Measurements from ENCODE around the gene ROM1.
"Not testable (repeated sequence)": the region's sequence is repeated elsewhere in the genome, so short reads cannot be mapped to it uniquely, and the experiment has no call there.

Gene ROM1, protein sequence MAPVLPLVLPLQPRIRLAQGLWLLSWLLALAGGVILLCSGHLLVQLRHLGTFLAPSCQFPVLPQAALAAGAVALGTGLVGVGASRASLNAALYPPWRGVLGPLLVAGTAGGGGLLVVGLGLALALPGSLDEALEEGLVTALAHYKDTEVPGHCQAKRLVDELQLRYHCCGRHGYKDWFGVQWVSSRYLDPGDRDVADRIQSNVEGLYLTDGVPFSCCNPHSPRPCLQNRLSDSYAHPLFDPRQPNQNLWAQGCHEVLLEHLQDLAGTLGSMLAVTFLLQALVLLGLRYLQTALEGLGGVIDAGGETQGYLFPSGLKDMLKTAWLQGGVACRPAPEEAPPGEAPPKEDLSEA

DNA sequence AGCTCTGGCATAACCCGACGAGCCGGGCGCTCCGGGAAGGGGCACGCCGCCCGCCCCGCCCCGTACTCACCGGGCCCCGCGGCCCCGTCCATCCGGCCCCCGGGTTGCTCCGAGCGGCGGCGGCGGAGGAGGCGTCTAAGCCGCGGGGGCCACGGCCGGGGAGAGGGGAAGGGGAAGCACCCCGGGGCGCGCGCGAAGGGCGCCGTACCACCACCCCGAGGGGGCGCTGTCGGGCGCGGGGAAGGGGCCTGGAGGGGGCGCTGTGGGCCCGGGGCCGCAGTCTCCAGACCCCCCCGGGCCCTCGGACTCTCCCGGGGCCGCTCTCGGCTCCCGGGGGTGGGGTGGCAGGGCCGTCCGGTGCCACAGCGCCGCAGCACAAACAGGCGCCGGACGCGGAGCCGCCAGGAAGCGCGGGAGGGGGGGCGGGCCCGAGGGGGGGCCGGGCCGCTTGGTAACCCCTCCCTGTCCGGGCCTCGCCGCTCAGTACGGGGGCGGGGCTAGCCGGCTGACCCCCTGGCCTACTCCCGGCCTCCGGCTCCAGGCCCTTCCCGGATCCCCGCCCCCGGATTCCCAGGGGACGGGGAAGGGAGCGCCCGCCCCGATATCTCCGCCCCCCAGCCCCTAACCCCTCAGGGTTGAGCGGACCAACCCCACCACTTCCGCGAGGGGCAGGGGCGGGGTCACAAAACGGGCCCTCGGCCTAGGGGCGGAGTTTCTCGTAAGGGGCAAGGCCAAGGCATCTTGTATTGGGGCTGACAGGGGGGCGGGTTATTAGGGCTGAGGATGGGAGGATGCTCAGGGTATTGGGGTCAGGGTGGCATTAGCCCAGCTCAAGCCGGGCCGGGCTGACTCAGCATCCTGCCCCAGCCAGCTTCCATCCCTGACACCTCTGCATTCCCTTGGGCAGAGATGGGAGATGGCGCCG lies at the start of gene ROM1, which contains the start of gene EML3:
Gene ROM1 (plus strand): TSS at position 892 of the 925 bp plus-strand sequence. CDS start 25 bp downstream, at position 917.
Gene EML3 (minus strand): TSS at position 410 of the 925 bp plus-strand sequence. CDS start 318 bp downstream, at position 92.
- peak; percentile 53 for DNase-seq

DNA sequence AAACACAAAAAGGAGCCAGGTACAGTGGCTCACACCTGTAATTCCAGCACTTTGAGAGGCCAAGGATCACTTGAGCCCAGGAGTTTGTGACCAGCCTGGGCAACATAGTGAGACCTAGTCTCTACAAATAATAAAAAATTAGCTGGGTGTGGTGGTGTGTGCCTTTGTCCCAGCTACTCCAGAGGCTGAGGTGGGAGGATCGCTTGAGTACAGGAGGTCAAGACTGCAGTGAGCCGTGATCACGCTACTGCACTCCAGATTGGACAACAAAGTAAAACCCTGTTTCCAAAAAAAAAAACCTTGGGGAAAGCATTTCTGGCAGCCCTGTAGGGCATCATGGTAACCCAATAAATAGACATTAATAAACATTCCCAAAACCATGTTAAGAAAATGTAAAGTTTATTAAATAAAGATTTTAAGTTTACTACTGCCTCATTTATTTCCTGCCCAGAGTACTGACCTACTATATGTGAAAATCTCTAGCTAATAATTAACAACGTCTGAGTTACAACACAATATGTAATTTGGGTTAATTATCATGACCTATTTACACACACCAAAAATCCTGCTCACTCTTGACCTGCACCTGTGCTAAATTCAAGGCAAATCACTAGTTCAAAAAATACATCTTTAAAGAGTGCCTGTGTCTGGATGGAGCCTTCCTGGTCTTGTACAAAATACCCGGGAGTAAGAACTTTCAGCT lies 47.8 kb upstream of the ROM1 start:
- no peak for DNase-seq

DNA sequence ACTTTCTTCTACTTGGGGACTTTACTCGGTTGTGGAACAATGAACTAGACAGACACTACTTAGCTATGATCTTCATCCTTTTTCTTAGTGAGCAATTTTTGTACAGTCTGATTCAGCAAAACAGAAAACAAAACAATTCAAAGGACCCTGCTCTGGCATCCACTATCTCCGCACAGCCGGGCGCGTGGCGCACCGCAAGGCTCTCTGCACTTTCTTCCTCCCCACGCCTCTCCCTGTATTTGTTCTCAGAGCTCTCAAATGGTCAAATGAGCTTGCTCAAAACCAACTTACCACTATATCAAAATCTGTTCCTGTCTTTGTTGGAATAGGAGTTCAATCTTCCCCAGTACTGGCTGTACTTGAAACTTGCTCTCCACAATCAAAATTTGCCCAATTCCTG lies 46.8 kb upstream of the ROM1 start:
- no peak for DNase-seq

DNA sequence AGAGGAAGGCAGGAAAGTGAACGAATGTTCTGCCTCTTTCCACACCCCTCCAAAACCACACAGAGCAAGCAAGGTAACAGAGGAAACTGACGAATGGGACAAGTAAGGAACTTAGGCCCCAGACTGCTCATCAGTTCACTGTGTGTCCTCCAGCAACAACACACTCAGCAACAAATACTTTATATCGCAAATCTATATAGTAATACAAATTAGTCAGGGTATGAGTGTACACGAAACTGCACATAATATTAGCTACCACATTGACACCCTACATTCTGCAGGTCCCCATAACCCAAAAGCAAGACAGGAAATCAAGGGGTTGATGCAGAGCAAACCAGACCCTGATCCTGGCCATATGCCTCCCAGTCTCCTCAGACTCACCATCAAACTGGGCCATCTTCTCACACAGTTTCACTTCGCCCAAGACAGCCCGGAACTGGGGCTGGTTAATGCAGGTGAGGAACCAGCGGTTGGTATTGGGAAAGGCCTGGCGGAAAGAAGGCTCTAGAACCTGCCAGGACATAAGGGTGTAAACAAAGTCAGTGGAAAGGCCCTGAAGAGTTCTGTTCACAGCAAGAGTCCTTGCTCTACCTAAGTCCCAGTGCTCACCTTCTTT lies 45.9 kb upstream of the ROM1 start:
- DNase-seq = no peak

DNA sequence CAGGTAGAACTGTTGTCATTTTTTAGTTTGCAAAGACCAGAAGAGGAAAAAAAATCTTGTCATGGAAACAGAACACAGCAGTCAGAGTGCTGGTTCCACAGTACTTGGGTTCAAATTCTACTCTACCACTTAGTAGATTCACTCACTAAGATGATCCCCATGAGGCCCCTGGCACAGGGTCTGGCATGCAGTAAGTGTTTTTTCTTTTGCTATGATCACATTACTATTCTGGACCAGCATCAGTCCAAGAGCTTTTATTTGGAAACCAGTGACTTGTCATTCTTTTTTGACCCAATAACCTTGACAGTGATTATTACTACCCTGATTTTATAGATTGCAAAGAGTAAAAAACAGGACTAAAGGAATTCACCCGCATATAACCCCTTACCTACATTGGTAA lies 43.4 kb upstream of the ROM1 start:
- no peak for DNase-seq

DNA sequence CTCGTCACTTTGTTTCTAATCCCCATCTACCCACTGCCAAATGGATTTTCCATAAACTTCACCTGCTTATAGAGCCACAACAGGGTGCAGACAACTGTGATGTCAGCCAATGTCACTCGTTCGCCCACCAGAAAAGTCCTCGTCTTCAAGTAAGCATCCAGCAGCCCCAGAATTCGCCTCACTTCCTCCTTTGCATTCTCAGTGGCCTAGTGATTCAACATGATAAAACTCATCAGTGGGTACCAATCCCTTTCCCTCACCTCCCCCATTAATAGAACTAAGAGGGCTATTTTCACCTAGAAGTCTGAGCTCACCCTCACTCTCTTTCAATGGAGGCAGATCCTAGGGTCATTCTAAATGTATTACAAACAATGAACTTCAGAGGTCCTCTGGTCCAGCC lies 42.2 kb upstream of the ROM1 start:
- DNase-seq = not testable (repeated sequence)

DNA sequence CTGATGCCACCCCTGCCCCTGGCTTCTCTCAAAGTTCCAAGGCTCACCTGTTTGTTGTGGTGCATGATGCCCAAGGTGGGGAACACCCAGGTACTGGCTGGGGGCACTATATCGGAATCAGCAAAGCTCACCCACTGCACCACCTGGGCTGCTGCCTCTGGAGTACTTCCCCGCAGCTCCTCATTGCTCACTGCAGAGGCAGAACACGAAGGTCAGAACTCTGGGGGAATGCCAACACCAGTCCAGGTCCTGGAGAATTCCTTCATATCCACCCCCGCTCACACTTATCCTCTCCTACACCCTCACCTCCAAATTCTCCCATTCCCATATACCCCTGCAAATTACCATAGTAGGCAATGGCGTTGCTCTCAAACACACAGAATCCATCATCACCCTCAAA lies 41.6 kb upstream of the ROM1 start:
- DNase-seq = not testable (repeated sequence)

DNA sequence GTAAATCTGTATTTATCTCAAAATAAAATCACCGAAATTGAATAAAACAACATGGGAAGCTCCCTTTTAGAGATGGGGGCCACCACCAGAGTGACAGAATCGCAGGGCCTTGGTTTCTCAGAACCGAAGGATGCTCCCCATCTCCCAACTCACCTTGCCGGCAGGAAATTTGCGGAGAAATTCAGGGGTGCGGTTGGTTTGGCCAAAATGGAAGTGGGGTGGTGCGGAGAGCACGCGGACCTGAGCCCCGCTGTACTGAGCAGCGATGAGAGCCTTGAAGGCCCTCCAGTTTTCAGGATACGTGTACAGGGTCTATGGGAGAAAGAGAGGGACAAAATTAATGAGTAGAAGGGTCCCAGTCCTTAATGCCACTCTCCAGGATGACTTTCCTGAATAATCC lies 40.6 kb upstream of the ROM1 start:
- DNase-seq = no peak

DNA sequence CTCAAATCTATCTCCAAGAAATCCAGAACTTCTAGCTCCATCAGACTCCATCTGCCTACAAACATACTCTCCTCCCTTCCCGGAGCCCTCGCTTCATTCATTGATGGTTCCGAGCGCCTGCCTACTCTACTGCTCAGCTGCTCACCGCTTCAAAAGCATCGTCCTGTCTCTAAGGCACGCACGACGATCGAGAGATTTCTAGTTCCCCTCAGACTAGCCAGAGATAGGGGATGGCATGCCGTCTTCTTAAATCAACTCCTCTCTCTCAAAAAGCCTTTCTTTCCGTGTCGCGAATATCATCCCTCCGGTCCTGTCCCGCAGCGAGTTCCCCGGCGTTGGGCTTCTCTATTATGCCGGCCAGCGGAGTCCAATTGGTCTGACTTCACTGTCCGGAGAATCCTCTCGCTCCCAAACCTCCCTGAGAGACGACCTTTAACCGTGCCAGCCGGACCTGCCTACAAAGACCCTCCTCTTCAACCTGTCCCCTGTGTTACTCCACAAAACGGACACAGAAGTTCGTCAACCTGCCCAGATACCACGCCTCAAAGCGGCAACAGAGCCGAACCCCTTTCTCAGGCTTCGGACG lies 40.0 kb upstream of the ROM1 start:
- DNase-seq = no peak

DNA sequence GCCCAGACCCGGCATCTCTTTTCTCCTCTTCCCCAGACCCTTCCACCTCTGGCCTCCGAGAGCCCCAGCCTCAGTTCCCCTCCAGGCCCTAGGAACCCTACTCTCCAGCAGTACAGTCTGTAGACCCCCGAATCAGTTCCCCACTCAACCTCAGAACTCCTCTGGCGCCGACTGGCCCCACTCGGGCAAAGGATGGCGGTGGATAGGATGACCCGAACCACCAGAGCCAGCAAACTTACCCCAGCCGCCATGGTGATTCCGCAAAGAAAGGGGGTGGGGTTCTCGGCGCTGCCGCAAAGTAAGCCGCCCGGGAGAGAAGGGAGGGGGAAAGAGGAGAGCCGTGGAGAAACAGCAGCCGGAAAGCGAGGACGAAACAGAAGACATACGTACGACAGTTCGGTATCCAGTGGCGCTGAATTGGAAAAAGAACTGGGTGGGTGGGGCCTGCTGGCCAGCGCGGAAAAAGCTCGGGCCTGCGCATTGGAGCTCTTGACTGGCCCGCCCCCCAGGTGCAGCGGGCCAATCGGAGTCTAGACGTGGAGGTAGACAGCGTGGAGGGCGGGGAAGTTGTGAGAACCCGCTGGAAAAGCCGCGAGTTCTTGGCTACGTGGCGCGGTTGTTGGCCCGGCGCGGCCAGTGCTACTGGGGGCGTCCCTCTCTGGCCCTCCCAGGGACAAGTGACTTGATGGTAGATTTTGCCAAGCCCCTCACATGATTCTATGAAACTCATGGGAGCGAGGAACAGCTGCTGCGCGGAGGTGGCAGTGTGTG lies 39.3 kb upstream of the ROM1 start, which contains the start of gene EEF1G:
Gene EEF1G (minus strand): TSS at position 300 of the 771 bp plus-strand sequence. CDS start 49 bp downstream, at position 251.
- peak; percentile 99 for DNase-seq

DNA sequence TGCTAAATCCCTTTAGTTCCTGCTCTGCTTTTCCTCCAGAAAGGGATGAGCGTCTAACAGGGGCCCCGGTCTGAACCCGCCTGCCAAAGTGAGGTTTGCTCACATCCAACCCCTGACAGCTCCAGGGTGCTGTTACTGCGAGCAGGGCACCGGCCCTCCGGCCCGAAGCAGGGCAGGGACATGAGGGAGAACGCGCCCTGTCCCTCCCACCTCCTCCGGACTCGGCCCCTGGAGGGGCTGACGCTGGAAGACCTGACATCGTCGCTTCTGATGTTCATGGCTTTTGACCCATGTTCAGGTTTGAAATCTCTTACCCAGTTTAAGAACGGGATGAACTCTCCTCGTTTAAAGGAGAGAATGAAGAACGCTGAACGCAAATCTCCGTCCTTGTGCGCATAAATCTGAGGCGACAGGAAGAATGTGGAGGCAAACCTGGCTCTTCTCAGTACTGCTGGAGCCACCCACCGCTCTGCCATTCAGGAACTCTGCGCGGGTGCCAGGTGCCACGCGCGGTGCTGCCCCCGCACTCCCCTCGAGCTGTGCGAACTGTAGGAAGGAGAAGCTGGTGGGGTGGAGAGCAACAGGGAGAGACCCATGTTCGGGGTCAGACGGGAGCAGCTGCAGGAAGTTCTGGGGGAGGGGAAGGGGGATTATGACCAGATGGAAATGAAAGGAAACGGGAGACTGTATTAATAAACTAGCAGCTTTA lies 38.5 kb upstream of the ROM1 start:
- DNase-seq = no peak

DNA sequence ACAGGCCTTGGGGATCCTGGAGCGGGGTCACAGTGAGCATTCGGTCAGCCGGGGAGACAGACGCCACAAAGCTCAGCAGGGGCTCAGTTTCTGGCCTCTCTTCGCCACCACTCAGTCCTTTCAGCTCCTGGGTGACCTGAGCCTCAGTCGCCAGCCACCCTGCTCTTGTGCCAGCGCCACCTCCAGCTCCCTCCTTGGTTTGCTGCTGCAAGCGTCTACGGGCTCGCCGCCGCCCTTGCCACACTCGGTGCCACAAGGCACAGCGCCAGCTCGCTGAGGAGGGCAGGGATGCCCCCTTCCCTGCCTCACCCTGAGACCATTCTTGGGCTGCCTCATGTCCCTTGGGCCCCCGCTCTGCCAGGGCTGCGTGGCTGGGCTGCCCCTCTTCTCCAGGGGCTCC lies 37.9 kb upstream of the ROM1 start:
- DNase-seq = no peak

DNA sequence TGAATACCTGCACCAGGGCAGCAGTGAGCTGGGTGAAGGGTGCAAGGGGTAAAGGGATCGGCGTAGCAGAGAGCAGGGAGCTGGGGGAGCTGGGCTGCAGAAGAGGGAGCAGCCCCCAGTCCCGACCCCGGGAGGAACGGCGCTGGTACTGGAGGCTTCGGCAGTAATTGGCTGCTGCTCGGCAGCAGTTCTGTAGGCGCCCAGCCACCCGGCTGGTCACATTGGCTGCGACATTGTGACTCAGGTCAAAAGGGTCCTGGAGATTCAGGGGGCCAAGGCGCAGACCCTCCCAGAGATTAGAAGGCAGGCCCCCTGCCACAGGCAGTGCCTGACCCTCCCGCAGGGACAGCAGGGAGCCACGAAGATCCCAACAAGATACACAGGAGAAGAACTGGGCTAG lies 37.2 kb upstream of the ROM1 start:
- no peak for DNase-seq

DNA sequence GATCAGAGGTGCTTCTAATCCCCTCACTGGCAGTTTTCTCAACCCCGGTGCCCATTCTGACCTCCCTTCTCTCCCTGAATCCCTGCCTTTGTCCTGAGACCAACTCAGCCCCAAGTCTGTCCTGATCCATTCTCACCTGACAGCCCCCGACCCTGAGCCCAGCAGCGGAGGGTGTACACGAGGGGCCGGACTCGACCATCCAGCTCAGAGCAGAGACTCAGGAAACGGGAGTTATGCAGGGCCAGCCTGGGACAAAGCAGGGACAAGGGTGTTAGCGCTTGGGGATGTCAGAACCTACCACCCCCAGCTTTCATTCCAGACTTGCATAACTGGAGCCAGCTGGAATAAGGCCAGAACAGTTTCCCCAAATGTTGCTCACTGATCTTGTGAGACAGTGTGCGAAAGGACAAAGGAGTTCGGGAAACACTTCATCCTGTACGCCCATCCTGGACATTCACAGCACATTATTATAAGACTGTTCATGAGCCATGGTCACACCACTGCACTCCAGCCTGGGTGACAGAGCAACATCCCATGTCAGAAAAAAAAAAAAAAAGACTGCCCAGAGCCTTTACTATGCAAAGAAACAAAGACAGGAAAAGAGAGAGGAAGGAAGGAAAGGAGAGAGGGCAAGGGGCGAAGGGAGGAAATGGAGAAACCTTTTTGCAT lies 35.9 kb upstream of the ROM1 start:
- no peak for DNase-seq

DNA sequence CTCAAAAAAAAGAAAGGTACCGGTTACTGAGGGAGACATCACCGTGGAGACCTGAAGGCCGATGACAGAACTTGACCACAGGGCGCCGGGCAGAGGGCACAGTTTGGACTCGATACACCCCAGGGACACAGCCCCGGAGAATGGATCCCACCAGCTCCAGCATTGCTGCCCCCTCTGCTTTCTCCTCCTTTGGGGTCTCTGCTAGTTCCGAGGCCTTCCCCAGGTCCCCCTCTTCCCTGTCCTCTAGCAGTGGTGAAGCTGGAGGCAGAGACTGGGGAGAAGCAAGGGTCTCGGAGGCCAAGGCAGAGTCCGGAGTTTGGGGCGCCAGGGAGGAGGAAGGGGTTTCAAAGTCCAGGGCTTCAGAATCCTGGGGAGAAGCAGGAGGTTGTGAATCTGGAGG lies 34.5 kb upstream of the ROM1 start:
- no peak for DNase-seq

DNA sequence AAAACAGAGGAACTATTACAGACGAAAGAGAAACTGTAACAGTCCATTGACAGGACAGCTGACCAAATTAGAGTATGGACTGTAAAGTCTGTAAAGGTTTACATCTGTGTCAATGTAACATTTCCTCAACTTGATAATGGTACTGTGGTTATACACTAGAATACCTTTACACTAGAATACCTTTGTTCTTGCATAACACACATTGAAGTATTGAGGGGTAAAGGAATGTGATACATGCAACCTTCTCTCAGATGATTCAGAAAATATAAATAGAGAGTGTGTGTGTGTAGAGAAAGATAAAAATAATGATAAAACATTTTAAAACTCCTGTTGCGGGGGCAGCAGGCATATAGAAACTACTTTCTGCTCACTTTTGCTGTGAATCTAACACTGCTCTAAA lies 33.8 kb upstream of the ROM1 start:
- no peak for DNase-seq

DNA sequence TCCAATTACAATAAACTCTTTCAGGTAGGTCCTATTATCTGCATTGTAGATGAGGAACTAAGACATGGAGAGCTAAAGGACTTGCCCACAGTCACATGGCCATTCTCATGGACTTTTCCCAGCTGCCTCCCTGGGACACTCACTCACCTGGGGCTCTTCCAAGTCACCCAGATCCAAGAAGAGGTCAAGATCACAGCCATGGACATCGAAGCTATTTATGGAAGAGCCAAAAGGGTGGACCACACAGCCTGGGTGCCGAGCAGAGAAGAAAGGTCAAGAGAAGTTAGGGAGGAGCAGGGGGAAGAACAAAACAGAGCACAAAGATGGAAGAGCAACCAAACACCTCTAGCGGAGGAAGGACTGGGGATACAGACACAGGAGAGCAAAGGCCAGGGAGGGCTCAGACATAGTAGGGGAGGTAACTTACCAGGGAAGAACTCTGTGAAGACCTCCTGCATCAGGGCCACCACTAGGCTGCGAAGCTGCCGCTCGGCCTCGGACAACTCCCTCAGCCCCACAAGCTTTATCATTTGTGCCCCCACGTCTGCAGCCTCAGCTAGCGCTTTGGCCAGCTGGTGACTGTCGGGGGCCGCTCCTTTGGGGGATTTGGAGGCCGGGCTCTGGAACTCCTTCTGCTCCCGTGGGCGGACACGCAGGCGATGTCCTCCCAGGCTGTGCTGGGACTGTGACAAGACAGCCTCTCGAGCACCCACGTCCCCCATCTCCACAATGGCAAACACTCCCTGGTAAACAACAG lies 31.9 kb upstream of the ROM1 start:
- no peak for DNase-seq

DNA sequence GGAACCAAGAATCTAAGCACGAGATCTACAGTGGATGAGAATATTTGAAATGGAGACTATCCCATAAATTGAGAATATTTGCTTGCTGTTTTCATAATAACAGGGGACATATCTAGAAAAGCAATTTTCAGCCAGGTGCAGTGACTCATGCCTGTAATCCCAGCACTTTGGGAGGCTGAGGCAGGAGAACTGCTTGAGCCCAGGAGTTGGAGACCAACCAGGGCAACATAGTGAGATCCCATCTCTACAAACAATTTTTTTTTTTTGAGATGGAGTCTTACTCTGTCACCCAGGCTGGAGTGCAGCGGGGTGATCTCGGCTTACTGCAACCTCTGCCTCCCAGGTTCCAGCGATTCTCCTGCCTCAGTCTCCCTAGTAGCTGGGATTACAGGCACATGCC lies 31.3 kb upstream of the ROM1 start:
- not testable (repeated sequence) for DNase-seq

DNA sequence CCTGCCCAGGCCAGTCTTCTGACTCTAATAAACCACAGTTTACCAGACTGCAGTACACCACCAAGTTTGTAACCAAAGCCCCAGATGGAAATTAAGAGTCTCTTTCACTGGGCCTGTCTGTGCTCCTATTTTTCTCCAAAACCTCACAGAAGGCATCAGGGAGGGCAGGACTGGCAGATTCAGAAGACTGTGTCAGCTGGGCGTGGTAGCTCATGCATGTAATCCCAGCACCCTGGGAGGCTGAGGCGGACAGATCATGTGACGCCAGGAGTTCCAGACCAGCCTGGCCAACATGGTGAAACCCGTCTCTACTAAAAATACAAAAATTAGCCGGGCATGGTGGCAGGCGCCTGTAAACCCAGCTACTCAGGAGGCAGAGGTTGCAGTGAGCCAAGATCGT lies 27.7 kb upstream of the ROM1 start:
- DNase-seq = not testable (repeated sequence)
